Measurements from ENCODE around the gene NLRP14.

GRCh38 chr11:6995703-6996102 is 24.6 kb upstream of the NLRP14 start:
- no peak; a peak in 1 of 4 replicates for TF ChIP-seq CTCF (IDR thresholded peaks at IDR 0.05; ENCODE audit: control extremely low read depth in 1 of 3, insufficient read depth in 1 of 3, low read depth in 1 of 3, low read length in 3 of 3)
- TF ChIP-seq SP4 (IDR thresholded peaks at IDR 0.05; ENCODE audit: low read length) = no peak
- TF ChIP-seq TAF1 (IDR thresholded peaks at IDR 0.05; ENCODE audit: low read depth, low read length) = no peak
- no peak for TF ChIP-seq EP300 (IDR thresholded peaks at IDR 0.05; ENCODE audit: borderline replicate concordance in 1 of 2, low read depth in 2 of 2, low read length in 2 of 2)
- TF ChIP-seq SP1 (IDR thresholded peaks at IDR 0.05; ENCODE audit: low read depth, low read length) = no peak
- TF ChIP-seq CHD2 (IDR thresholded peaks at IDR 0.05; ENCODE audit: low read length) = no peak
- TF ChIP-seq EGR1 (IDR thresholded peaks at IDR 0.05; ENCODE audit: borderline replicate concordance, low read depth, low read length) = no peak
- TF ChIP-seq JUND (IDR thresholded peaks at IDR 0.05; ENCODE audit: low read length) = no peak
